PC-3 (cell line): ENCODE data around the gene RCN1. TPM values are rescaled to one million over a fixed set of nuclear protein-coding genes. Genes with fewer than 3 reads are reported as not detected.
"Not testable (repeated sequence)": the region's sequence is repeated elsewhere in the genome, so short reads cannot be mapped to it uniquely, and the experiment has no call there.

ENCODE experiments used
- ATAC-seq: fragments of 200-7000 bp; cut with Tn5 transposase; 2 replicates; pipeline ENCODE4 v1.9.1; 2020; ENCODE audit warnings: mild to moderate bottlenecking, moderate library complexity
- BruUV-seq: library from RNA; stranded (reverse); fragments of 400-500 nt; replicated peaks from 2 replicates; lab custom pipeline; 2021; lab: Mats Ljungman, UMichigan
- CTCF ChIA-PET: fragments of 300-600 bp; sonication (Branson Sonifier 250); formaldehyde crosslinking; loops from one replicate; lab custom pipeline; 2022; ENCODE audit warnings: antibody characterized with exemption; lab: Charles Lee
- POLR2A ChIA-PET: fragments of 300-600 bp; sonication (Branson Sonifier 250); formaldehyde crosslinking; loops from one replicate; lab custom pipeline; 2022; ENCODE audit warnings: antibody characterized with exemption; ENCODE audit not compliant: unreplicated experiment; lab: Charles Lee
- DNase-seq: peaks from one replicate; pipeline ENCODE4 v3.0.0-alpha.2; 2015
- H2AFZ ChIP-seq: fragments of 300-600 bp; sonication (generic); 2 replicates; pipeline ENCODE4 v1.6.0; 2016; ENCODE audit warnings: antibody characterized with exemption, low read length
- H3F3A ChIP-seq: fragments of 300-600 bp; sonication (generic); one replicate; pipeline ENCODE4 v1.6.0; 2017; ENCODE audit warnings: antibody characterized with exemption, low read length, control low read depth, mild to moderate bottlenecking; ENCODE audit not compliant: unreplicated experiment
- H3K27ac ChIP-seq: fragments of 300-600 bp; sonication (generic); 2 replicates; pipeline ENCODE4 v1.5.1; 2016; ENCODE audit warnings: mild to moderate bottlenecking, low read length
- H3K27me3 ChIP-seq: fragments of 300-600 bp; sonication (generic); 2 replicates; pipeline ENCODE4 v1.6.1; 2016; ENCODE audit warnings: low read length, mixed read lengths
- H3K36me3 ChIP-seq: fragments of 300-600 bp; sonication (generic); 2 replicates; pipeline ENCODE4 v1.6.1; 2016; ENCODE audit warnings: low read depth, mixed run types, low read length, mixed read lengths
- H3K4me1 ChIP-seq: fragments of 300-600 bp; sonication (generic); 2 replicates; pipeline ENCODE4 v1.5.1; 2016; ENCODE audit warnings: low read length; ENCODE audit not compliant: insufficient read depth
- H3K4me2 ChIP-seq: fragments of 300-600 bp; sonication (generic); 2 replicates; pipeline ENCODE4 v1.6.0; 2016; ENCODE audit warnings: low read length
- H3K4me3 ChIP-seq: fragments of 300-600 bp; sonication (generic); 2 replicates; pipeline ENCODE4 v1.5.1; 2016; ENCODE audit warnings: mild to moderate bottlenecking, low read length, mixed read lengths
- H3K79me2 ChIP-seq: fragments of 300-600 bp; sonication (generic); 2 replicates; pipeline ENCODE4 v1.6.1; 2017; ENCODE audit warnings: low read length, mixed read lengths
- H3K9ac ChIP-seq: fragments of 300-600 bp; sonication (generic); 2 replicates; pipeline ENCODE4 v1.6.0; 2016; ENCODE audit warnings: mild to moderate bottlenecking, low read length
- H3K9me2 ChIP-seq: fragments of 300-600 bp; sonication (generic); replicated peaks from 2 replicates; pipeline ENCODE4 v1.6.1; 2016; ENCODE audit warnings: mixed run types, low read length, mixed read lengths
- H3K9me3 ChIP-seq: fragments of 300-600 bp; sonication (generic); 2 replicates; pipeline ENCODE4 v1.6.1; 2016; ENCODE audit warnings: low read length, mixed read lengths
- H4K20me1 ChIP-seq: fragments of 300-600 bp; sonication (generic); 2 replicates; pipeline ENCODE4 v1.6.1; 2016; ENCODE audit warnings: low read length, mixed read lengths
- CTCF ChIP-seq: fragments of 300-600 bp; sonication (generic); conservative IDR thresholded peaks from 2 replicates; pipeline ENCODE4 v1.5.1; 2017; ENCODE audit warnings: antibody characterized with exemption, low read depth, mild to moderate bottlenecking, low read length
- EZH2 ChIP-seq: fragments of 300-600 bp; sonication (generic); IDR thresholded peaks from one replicate; pipeline ENCODE4 v1.6.1; 2017; ENCODE audit warnings: antibody characterized with exemption, mild to moderate bottlenecking, low read length; ENCODE audit not compliant: unreplicated experiment
- EZH2phosphoT487 ChIP-seq: fragments of 300-600 bp; sonication (generic); IDR thresholded peaks from 2 replicates; pipeline ENCODE4 v1.6.1; 2018; ENCODE audit warnings: mild to moderate bottlenecking, antibody characterized with exemption, low read length, borderline replicate concordance
- intact Hi-C: fragments of 100-400 bp; cut with micrococcal nuclease; formaldehyde crosslinking; loops from 2 replicates; pipeline ENCODE4 v1.9.0; 2023
- total RNA-seq: library from RNA; depleted of rRNA; stranded (reverse); fragments of >200 nt; gene quantifications from 2 replicates; pipeline ENCODE4 v1.2.3, GENCODE V29; 2014

The RCN1 gene
- total RNA-seq, 1 experiment from 2014 or later, result 110 TPM

- Histone ChIP-seq H3K9me3 (no peaks in the 10 kb centered on the region), H3K4me1 (no peaks in the 10 kb centered on the region), H3F3A (no peaks in the 10 kb centered on the region), H3K4me3 (no peak overlapping the region), H3K4me2 (no peak overlapping the region), H3K27ac (no peak overlapping the region), H4K20me1 (no peaks in the 10 kb centered on the region), H3K36me3 (no peaks in the 10 kb centered on the region), H3K79me2 (no peaks in the 10 kb centered on the region), H3K9ac (no peak overlapping the region), H2AFZ (no peak overlapping the region), H3K9me2 (no peaks in the 10 kb centered on the region), H3K27me3 (peaks cover 24% of the 10 kb centered on the region)
- ChIA-PET POLR2A (no interaction called here), CTCF (no interaction called here)
- no peak for TF ChIP-seq EZH2phosphoT487
- no peak for TF ChIP-seq EZH2
- TF ChIP-seq CTCF, result no peak
- no TSS peak for BruUV-seq
- intact Hi-C loops, result no loop called here
- no peak for ATAC-seq
- DNase-seq, result no peak
Measured at GRCh38 chr11:32062540-32062939, 28.3 kb upstream of the RCN1 start.

- POLR2A ChIA-PET, CTCF ChIA-PET: not testable (repeated sequence)
Measured at GRCh38 chr11:32063031-32063430, 27.8 kb upstream of the RCN1 start.

GRCh38 chr11:32065865-32066629, 24.8 kb upstream of the RCN1 start:
- Histone ChIP-seq H2AFZ (no peak overlapping the region), H3K79me2 (no peaks in the 10 kb centered on the region), H3K9me3 (no peaks in the 10 kb centered on the region), H3K27ac (no peak overlapping the region), H3K36me3 (no peaks in the 10 kb centered on the region), H3K27me3 (peaks cover 37% of the 10 kb centered on the region), H3K4me3 (no peak overlapping the region), H3K4me1 (peaks cover 5% of the 10 kb centered on the region), H3F3A (no peaks in the 10 kb centered on the region), H3K9me2 (no peaks in the 10 kb centered on the region), H4K20me1 (no peaks in the 10 kb centered on the region), H3K4me2 (no peak overlapping the region), H3K9ac (no peak overlapping the region)
- no peak for TF ChIP-seq EZH2
- no peak for DNase-seq
- BruUV-seq, result no TSS peak
- POLR2A ChIA-PET, result no interaction called here
- CTCF ChIA-PET, result no interaction called here
- no peak for ATAC-seq
- intact Hi-C loops, result no loop called here

More at GRCh38 chr11:32063031-32063430, 27.8 kb upstream of the RCN1 start:
- H3K36me3 ChIP-seq, ATAC-seq, H3F3A ChIP-seq, H3K4me1 ChIP-seq, H3K9ac ChIP-seq, H3K27ac ChIP-seq, H3K4me3 ChIP-seq, H4K20me1 ChIP-seq, H3K79me2 ChIP-seq, H3K9me2 ChIP-seq, DNase-seq, H3K4me2 ChIP-seq, H2AFZ ChIP-seq, intact Hi-C loops, H3K9me3 ChIP-seq, BruUV-seq: not testable (repeated sequence)
- peaks cover 28% of the 10 kb centered on the region for H3K27me3 ChIP-seq
